GM23338 (cell line): Measurements from ENCODE around the gene ALB. TPM values are rescaled to one million over a fixed set of nuclear protein-coding genes. Genes with fewer than 3 reads are reported as not detected.

ENCODE experiments used
- ATAC-seq: fragments of 200-7000 bp; cut with Tn5 transposase; 3 replicates; pipeline ENCODE4 v1.9.1; 2020
- DNase-seq: peaks from one replicate; pipeline ENCODE4 v3.0.0-alpha.2; 2015; ENCODE audit warnings: low spot score
- H2AFZ ChIP-seq: fragments of 200-600 bp; sonication (generic); 2 replicates; pipeline ENCODE4 v1.8.0; 2016; ENCODE audit warnings: antibody characterized with exemption, mild to moderate bottlenecking, moderate library complexity
- H3F3A ChIP-seq: fragments of 200-600 bp; sonication (generic); replicated peaks from 2 replicates; pipeline ENCODE4 v1.8.0; 2017; ENCODE audit warnings: antibody characterized with exemption, mixed run types, low read depth
- H3K27ac ChIP-seq: fragments of 200-600 bp; sonication (generic); 2 replicates; pipeline ENCODE4 v1.6.1; 2016; ENCODE audit warnings: low read depth
- H3K27me3 ChIP-seq: fragments of 200-600 bp; sonication (generic); 2 replicates; pipeline ENCODE4 v1.8.0; 2016; ENCODE audit warnings: mild to moderate bottlenecking, mixed run types, moderate library complexity; ENCODE audit not compliant: insufficient read depth
- H3K36me3 ChIP-seq: fragments of 200-600 bp; sonication (generic); 2 replicates; pipeline ENCODE4 v1.8.0; 2016; ENCODE audit warnings: mild to moderate bottlenecking; ENCODE audit not compliant: insufficient read depth
- H3K4me1 ChIP-seq: fragments of 200-600 bp; sonication (generic); 2 replicates; pipeline ENCODE4 v1.8.0; 2016; ENCODE audit warnings: mild to moderate bottlenecking, moderate library complexity; ENCODE audit not compliant: insufficient read depth
- H3K4me2 ChIP-seq: fragments of 200-600 bp; sonication (generic); 2 replicates; pipeline ENCODE4 v1.7.1; 2017; ENCODE audit warnings: mixed run types
- H3K4me3 ChIP-seq: fragments of 200-600 bp; sonication (generic); 2 replicates; pipeline ENCODE4 v1.6.1; 2016; ENCODE audit warnings: mixed run types
- H3K79me2 ChIP-seq: fragments of 200-600 bp; sonication (generic); replicated peaks from 2 replicates; pipeline ENCODE4 v1.8.0; 2017; ENCODE audit warnings: mild to moderate bottlenecking; ENCODE audit not compliant: insufficient read depth
- H3K9me2 ChIP-seq: fragments of 200-600 bp; sonication (generic); 2 replicates; pipeline ENCODE4 v1.8.0; 2017; ENCODE audit not compliant: insufficient read depth
- H4K20me1 ChIP-seq: fragments of 200-600 bp; sonication (generic); replicated peaks from 2 replicates; pipeline ENCODE4 v1.8.0; 2017; ENCODE audit warnings: mild to moderate bottlenecking; ENCODE audit not compliant: insufficient read depth
- H3K27ac Mint-ChIP-seq: 2 replicates; pipeline ENCODE4 v1.8.0; 2020; ENCODE audit warnings: inconsistent platforms, mild to moderate bottlenecking, moderate library complexity, mixed read lengths
- H3K27me3 Mint-ChIP-seq: 3 replicates; pipeline ENCODE4 v1.8.0; 2022; ENCODE audit warnings: low read depth, mild to moderate bottlenecking, moderate library complexity, mixed read lengths, inconsistent platforms; ENCODE audit not compliant: insufficient read depth, poor library complexity
- H3K36me3 Mint-ChIP-seq: 3 replicates; pipeline ENCODE4 v1.8.0; 2021; ENCODE audit warnings: low read depth, mild to moderate bottlenecking, inconsistent platforms, moderate library complexity, mixed read lengths
- H3K4me1 Mint-ChIP-seq: 3 replicates; pipeline ENCODE4 v1.8.0; 2020; ENCODE audit warnings: mild to moderate bottlenecking, inconsistent platforms, mixed read lengths
- H3K4me3 Mint-ChIP-seq: 3 replicates; pipeline ENCODE4 v1.8.0; 2021; ENCODE audit warnings: moderate library complexity, mild to moderate bottlenecking, inconsistent platforms, mixed read lengths
- H3K9me3 Mint-ChIP-seq: 3 replicates; pipeline ENCODE4 v1.8.0; 2020; ENCODE audit warnings: moderate library complexity, mild to moderate bottlenecking, inconsistent platforms, mixed read lengths
- CREB1 ChIP-seq: fragments of 250-450 bp; sonication (Bioruptor Pico); IDR thresholded peaks from 2 replicates; pipeline ENCODE4 v1.5.0; 2020; ENCODE audit warnings: low read depth, mild to moderate bottlenecking, moderate library complexity
- ETS1 ChIP-seq: IDR thresholded peaks from 2 replicates; pipeline ENCODE4 v1.6.1; 2016; ENCODE audit warnings: antibody characterized with exemption
- EZH2 ChIP-seq: fragments of 200-600 bp; sonication (generic); IDR thresholded peaks from one replicate; pipeline ENCODE4 v1.8.0; 2017; ENCODE audit warnings: antibody characterized with exemption, mild to moderate bottlenecking, low read depth; ENCODE audit not compliant: unreplicated experiment
- JUNB ChIP-seq: IDR thresholded peaks from one replicate; pipeline ENCODE4 v1.6.1; 2016; ENCODE audit warnings: antibody characterized with exemption; ENCODE audit not compliant: unreplicated experiment
- NANOG ChIP-seq: IDR thresholded peaks from 2 replicates; pipeline ENCODE4 v1.6.1; 2016; ENCODE audit warnings: antibody characterized with exemption, borderline replicate concordance
- POLR2AphosphoS5 ChIP-seq: IDR thresholded peaks from 2 replicates; pipeline ENCODE4 v1.6.1; 2016; ENCODE audit warnings: antibody characterized with exemption, low read depth
- ZNF114 ChIP-seq: fragments of 250-450 bp; sonication (Bioruptor Pico); IDR thresholded peaks from 2 replicates; pipeline ENCODE4 v1.5.0; 2020; ENCODE audit warnings: mild to moderate bottlenecking, moderate library complexity
- ZNF331 ChIP-seq: fragments of 250-450 bp; sonication (Bioruptor Pico); IDR thresholded peaks from 2 replicates; pipeline ENCODE4 v1.5.0; 2020; ENCODE audit warnings: low read depth, mild to moderate bottlenecking, moderate library complexity
- ZNF462 ChIP-seq: fragments of 250-450 bp; sonication (Bioruptor Pico); IDR thresholded peaks from 2 replicates; pipeline ENCODE4 v1.5.0; 2020; ENCODE audit warnings: mild to moderate bottlenecking, moderate library complexity
- polyA plus RNA-seq: library from polyadenylated mRNA; unstranded; fragments of >200 nt; fragmentation: Nextera tagmentation; extraction: Ambion mirVana; gene quantifications from 2 replicates; pipeline ENCODE4 v1.2.1, GENCODE V29; 2016
- total RNA-seq: library from RNA; depleted of rRNA; stranded (reverse); fragments of >200 nt; shearing (Covaris generic); gene quantifications from 2 replicates; pipeline ENCODE4 v1.2.3, GENCODE V29; 2014

Gene ALB
- total and polyA plus RNA-seq, 2 experiments from 2014 or later = not detected

GRCh38 chr4:73452953-73453700, 49.0 kb downstream of the ALB start:
- peak overlapping the region; percentile 78 for H3K27ac Mint-ChIP-seq
- Histone ChIP-seq H3K36me3 (no peaks in the 10 kb centered on the region), H2AFZ (peak overlapping the region; percentile 53; the same call in 1 of the 2 replicates), H3K4me2 (peak overlapping the region; percentile 15), H3K4me1 (peaks cover 52% of the 10 kb centered on the region), H3K27ac (peak overlapping the region; percentile 90), H3F3A (no peaks in the 10 kb centered on the region), H4K20me1 (no peaks in the 10 kb centered on the region), H3K79me2 (no peaks in the 10 kb centered on the region), H3K27me3 (no peaks in the 10 kb centered on the region), H3K9me2 (peaks cover 3% of the 10 kb centered on the region; the same call in 1 of the 2 replicates), H3K4me3 (0 out of 2 replicates have a peak overlapping the region, but pooled peaks have one; percentile 3)
- ATAC-seq (peak; percentile 83), DNase-seq (peak; percentile 68)
- peaks cover 12% of the 10 kb centered on the region for H3K36me3 Mint-ChIP-seq
- H3K9me3 Mint-ChIP-seq = peaks cover 3% of the 10 kb centered on the region; the same call in 1 of the 3 replicates
- no peak for TF ChIP-seq ZNF462
- peak; percentile 18; the same call in 1 of the 2 replicates for TF ChIP-seq NANOG
- peaks cover 9% of the 10 kb centered on the region for H3K27me3 Mint-ChIP-seq
- peaks cover 51% of the 10 kb centered on the region for H3K4me1 Mint-ChIP-seq
- H3K4me3 Mint-ChIP-seq = peak overlapping the region; percentile 40

- H2AFZ ChIP-seq = peak overlapping the region; percentile 53; the same call in 1 of the 2 replicates
- no peak overlapping the region for H3K4me3 ChIP-seq
- H3K27me3 Mint-ChIP-seq = peaks cover 9% of the 10 kb centered on the region
- peaks cover 52% of the 10 kb centered on the region for H3K4me1 ChIP-seq
- no peaks in the 10 kb centered on the region for H3K36me3 ChIP-seq
- peak overlapping the region; percentile 15 for H3K4me2 ChIP-seq
- no peaks in the 10 kb centered on the region for H3K79me2 ChIP-seq
- no peak for DNase-seq
- peaks cover 3% of the 10 kb centered on the region; the same call in 1 of the 2 replicates for H3K9me2 ChIP-seq
- H3K36me3 Mint-ChIP-seq = peaks cover 15% of the 10 kb centered on the region
- H3K27ac Mint-ChIP-seq = peak overlapping the region; percentile 58
- ATAC-seq = no peak
- no peaks in the 10 kb centered on the region for H3K27me3 ChIP-seq
- H3K9me3 Mint-ChIP-seq = peaks cover 3% of the 10 kb centered on the region; the same call in 2 of the 3 replicates
- H3K27ac ChIP-seq = peak overlapping the region; percentile 90
- no peaks in the 10 kb centered on the region for H3F3A ChIP-seq
- H3K4me1 Mint-ChIP-seq = peaks cover 48% of the 10 kb centered on the region
- no peaks in the 10 kb centered on the region for H4K20me1 ChIP-seq
- H3K4me3 Mint-ChIP-seq = no peak overlapping the region
- TF ChIP-seq ETS1 = no peak
- no peak for TF ChIP-seq ZNF331 (CRISPR knock-in tag)
- no peak for TF ChIP-seq ZNF114 (CRISPR knock-in tag)
- no peak for TF ChIP-seq CREB1
- TF ChIP-seq JUNB = no peak
- no peak for TF ChIP-seq POLR2AphosphoS5
- TF ChIP-seq EZH2 = no peak
These were observed 49.6 kb downstream of the ALB start for GRCh38 chr4:73453701-73454005.
